ENCODE data around the gene MS4A2.

GRCh38 chr11:60125956-60126585, 37.6 kb downstream of the MS4A2 start:
- no peak for TF ChIP-seq POLR2A (IDR thresholded peaks at IDR 0.05)
- TF ChIP-seq, protein P1, sequence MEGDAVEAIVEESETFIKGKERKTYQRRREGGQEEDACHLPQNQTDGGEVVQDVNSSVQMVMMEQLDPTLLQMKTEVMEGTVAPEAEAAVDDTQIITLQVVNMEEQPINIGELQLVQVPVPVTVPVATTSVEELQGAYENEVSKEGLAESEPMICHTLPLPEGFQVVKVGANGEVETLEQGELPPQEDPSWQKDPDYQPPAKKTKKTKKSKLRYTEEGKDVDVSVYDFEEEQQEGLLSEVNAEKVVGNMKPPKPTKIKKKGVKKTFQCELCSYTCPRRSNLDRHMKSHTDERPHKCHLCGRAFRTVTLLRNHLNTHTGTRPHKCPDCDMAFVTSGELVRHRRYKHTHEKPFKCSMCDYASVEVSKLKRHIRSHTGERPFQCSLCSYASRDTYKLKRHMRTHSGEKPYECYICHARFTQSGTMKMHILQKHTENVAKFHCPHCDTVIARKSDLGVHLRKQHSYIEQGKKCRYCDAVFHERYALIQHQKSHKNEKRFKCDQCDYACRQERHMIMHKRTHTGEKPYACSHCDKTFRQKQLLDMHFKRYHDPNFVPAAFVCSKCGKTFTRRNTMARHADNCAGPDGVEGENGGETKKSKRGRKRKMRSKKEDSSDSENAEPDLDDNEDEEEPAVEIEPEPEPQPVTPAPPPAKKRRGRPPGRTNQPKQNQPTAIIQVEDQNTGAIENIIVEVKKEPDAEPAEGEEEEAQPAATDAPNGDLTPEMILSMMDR (IDR thresholded peaks at IDR 0.05), result no peak

Data from body of pancreas (tissue), 4 donors.